GM20000 (cell line): ENCODE data around the gene REEP2.

Experiments
- DNase-seq: peaks from one replicate; pipeline ENCODE4 v3.0.0; 2012; ENCODE audit warnings: low spot score
- CTCF ChIP-seq: IDR thresholded peaks from 2 replicates; pipeline ENCODE4 v1.5.1; 2012; ENCODE audit warnings: mild to moderate bottlenecking, control low read depth; ENCODE audit errors: extremely low read depth, missing control alignments

Gene REEP2

GRCh38 chr5:138489683-138490061 lies 50.8 kb downstream of the REEP2 start:
- DNase-seq: no peak
- no peak for TF ChIP-seq CTCF

GRCh38 chr5:138490648-138491283 lies 51.9 kb downstream of the REEP2 start:
- DNase-seq: no peak
- no peak for TF ChIP-seq CTCF

- DNase-seq: no peak
- TF ChIP-seq CTCF: no peak
Observed at GRCh38 chr5:138491284-138491648, 52.4 kb downstream of the REEP2 start.

- TF ChIP-seq CTCF: no peak
- peak; percentile 98 for DNase-seq
Observed at GRCh38 chr5:138491669-138492559, 53.1 kb downstream of the REEP2 start.

- DNase-seq: no peak
- no peak for TF ChIP-seq CTCF
Observed at GRCh38 chr5:138492560-138493045, 53.7 kb downstream of the REEP2 start.

GRCh38 chr5:138495351-138495750 lies 56.5 kb downstream of the REEP2 start:
- DNase-seq: no peak
- no peak for TF ChIP-seq CTCF
